WTC11 (cell line): ENCODE data around the gene GID8. TPM values are rescaled to one million over a fixed set of nuclear protein-coding genes. Genes with fewer than 3 reads are reported as not detected.
A peak's percentile ranks its signal among the peaks of the same experiment; 100 is the strongest.

Experiments used
- ATAC-seq: fragments of 200-7000 bp; cut with Tn5 transposase; 2 replicates; pipeline ENCODE4 v1.10.0; 2021; ENCODE audit warnings: mild to moderate bottlenecking, moderate library complexity
- CTCF ChIA-PET: fragments of 300-600 bp; sonication (Branson Sonifier 250); formaldehyde crosslinking; loops from one replicate; lab custom pipeline; 2021; ENCODE audit warnings: antibody characterized with exemption; lab: Charles Lee
- POLR2A ChIA-PET: fragments of 350-600 bp; sonication (Branson Sonifier 250); formaldehyde crosslinking; loops from one replicate; lab custom pipeline; 2021; ENCODE audit warnings: antibody characterized with exemption; lab: Charles Lee
- DNase-seq: peaks from one replicate; pipeline ENCODE4 v3.0.0; 2021; ENCODE audit warnings: low spot score
- H3K27ac Mint-ChIP-seq: 2 replicates; pipeline ENCODE4 v1.8.0; 2021; ENCODE audit warnings: mixed read lengths
- H3K27me3 Mint-ChIP-seq: 2 replicates; pipeline ENCODE4 v1.8.0; 2021; ENCODE audit warnings: low read depth, mild to moderate bottlenecking, moderate library complexity, mixed read lengths
- H3K36me3 Mint-ChIP-seq: 2 replicates; pipeline ENCODE4 v1.8.0; 2021; ENCODE audit warnings: mixed read lengths
- H3K4me1 Mint-ChIP-seq: 2 replicates; pipeline ENCODE4 v1.8.0; 2022; ENCODE audit warnings: mixed read lengths
- H3K4me3 Mint-ChIP-seq: 2 replicates; pipeline ENCODE4 v1.8.0; 2021; ENCODE audit warnings: mild to moderate bottlenecking, moderate library complexity, mixed read lengths
- H3K9me3 Mint-ChIP-seq: 2 replicates; pipeline ENCODE4 v1.8.0; 2021; ENCODE audit warnings: mixed read lengths
- AFF4 ChIP-seq: sonication (generic); formaldehyde crosslinking; IDR thresholded peaks from 2 replicates; pipeline ENCODE4 v1.8.1; 2023; ENCODE audit warnings: mild to moderate bottlenecking, missing genetic modification reagents, borderline replicate concordance
- GRHL2 ChIP-seq: fragments of 250-450 bp; sonication (Bioruptor Pico); IDR thresholded peaks from 2 replicates; pipeline ENCODE4 v1.8.0; 2022; ENCODE audit warnings: mild to moderate bottlenecking, moderate library complexity; ENCODE audit not compliant: insufficient replicate concordance, severe bottlenecking
- GTF2I ChIP-seq: fragments of 250-450 bp; sonication (Bioruptor Pico); conservative IDR thresholded peaks from 2 replicates; pipeline ENCODE4 v1.4.0; 2021; ENCODE audit warnings: mild to moderate bottlenecking
- HMGA2 ChIP-seq: fragments of 250-450 bp; sonication (Bioruptor Pico); IDR thresholded peaks from 2 replicates; pipeline ENCODE4 v1.4.0; 2021; ENCODE audit warnings: mild to moderate bottlenecking, moderate library complexity
- NFE2L1 ChIP-seq: sonication (generic); formaldehyde crosslinking; IDR thresholded peaks from 2 replicates; pipeline ENCODE4 v1.8.1; 2023; ENCODE audit warnings: missing genetic modification reagents
- NR1H2 ChIP-seq: sonication (generic); formaldehyde crosslinking; IDR thresholded peaks from 2 replicates; pipeline ENCODE4 v1.9.0; 2021; ENCODE audit warnings: mild to moderate bottlenecking, moderate library complexity, missing genetic modification reagents
- SOX15 ChIP-seq: fragments of 250-450 bp; sonication (Bioruptor Pico); IDR thresholded peaks from 2 replicates; pipeline ENCODE4 v1.9.0; 2021; ENCODE audit warnings: mild to moderate bottlenecking
- SP1 ChIP-seq: sonication (generic); formaldehyde crosslinking; conservative IDR thresholded peaks from 2 replicates; pipeline ENCODE4 v1.8.1; 2022; ENCODE audit warnings: missing genetic modification reagents
- TP53 ChIP-seq: sonication (generic); formaldehyde crosslinking; IDR thresholded peaks from 2 replicates; pipeline ENCODE4 v1.8.1; 2023; ENCODE audit warnings: mild to moderate bottlenecking, missing genetic modification reagents
- ZNF317 ChIP-seq: sonication (generic); formaldehyde crosslinking; IDR thresholded peaks from 2 replicates; pipeline ENCODE4 v1.8.1; 2023; ENCODE audit warnings: low read depth, mild to moderate bottlenecking, moderate library complexity, missing genetic modification reagents, borderline replicate concordance
- ZNF416 ChIP-seq: fragments of 250-450 bp; sonication (Bioruptor Pico); IDR thresholded peaks from 2 replicates; pipeline ENCODE4 v1.9.0; 2021; ENCODE audit warnings: mild to moderate bottlenecking, inconsistent platforms
- ZNF423 ChIP-seq: fragments of 250-450 bp; sonication (Bioruptor Pico); IDR thresholded peaks from 2 replicates; pipeline ENCODE4 v2.1.2; 2022; ENCODE audit warnings: mild to moderate bottlenecking, moderate library complexity
- ZNF532 ChIP-seq: fragments of 250-450 bp; sonication (Bioruptor Pico); IDR thresholded peaks from 2 replicates; pipeline ENCODE4 v1.9.0; 2021; ENCODE audit warnings: mild to moderate bottlenecking, borderline replicate concordance
- ZNF671 ChIP-seq: fragments of 250-450 bp; sonication (Bioruptor Pico); IDR thresholded peaks from 2 replicates; pipeline ENCODE4 v1.8.0; 2021; ENCODE audit warnings: mild to moderate bottlenecking
- total RNA-seq: library from RNA; stranded (reverse); gene quantifications from 3 replicates; pipeline ENCODE4 v1.2.3, GENCODE V29; 2021
- TF ChIP-seq, protein P1 (sequence below): sonication (generic); formaldehyde crosslinking; IDR thresholded peaks from 2 replicates; pipeline ENCODE4 v1.8.1; 2023; ENCODE audit warnings: mild to moderate bottlenecking, missing genetic modification reagents
- TF ChIP-seq, protein P2 (sequence below): sonication (generic); formaldehyde crosslinking; IDR thresholded peaks from 2 replicates; pipeline ENCODE4 v1.8.1; 2022; ENCODE audit warnings: low read depth, missing genetic modification reagents, borderline replicate concordance

Gene GID8
- total RNA-seq, 1 experiment from 2014 or later, result 70.2 TPM

- no peak for DNase-seq
- H3K36me3 Mint-ChIP-seq, result peaks cover 10% of the 10 kb centered on the region
- no peaks in the 10 kb centered on the region for H3K9me3 Mint-ChIP-seq
- H3K4me3 Mint-ChIP-seq, result no peak overlapping the region
- no peak for ATAC-seq
- no peak for TF ChIP-seq HMGA2 (CRISPR knock-in tag)
- no peak for TF ChIP-seq AFF4 (CRISPR knock-in tag)
- no peak for TF ChIP-seq GRHL2 (CRISPR knock-in tag)
- TF ChIP-seq TP53 (CRISPR knock-in tag), result no peak
- no peak for TF ChIP-seq ZNF416 (CRISPR knock-in tag)
- no peak for TF ChIP-seq GTF2I (CRISPR knock-in tag)
- no peak for TF ChIP-seq SOX15 (CRISPR knock-in tag)
- TF ChIP-seq NR1H2 (CRISPR knock-in tag), result no peak
- TF ChIP-seq NFE2L1 (CRISPR knock-in tag), result no peak
- no peak for TF ChIP-seq ZNF423 (CRISPR knock-in tag)
- TF ChIP-seq, protein P1, sequence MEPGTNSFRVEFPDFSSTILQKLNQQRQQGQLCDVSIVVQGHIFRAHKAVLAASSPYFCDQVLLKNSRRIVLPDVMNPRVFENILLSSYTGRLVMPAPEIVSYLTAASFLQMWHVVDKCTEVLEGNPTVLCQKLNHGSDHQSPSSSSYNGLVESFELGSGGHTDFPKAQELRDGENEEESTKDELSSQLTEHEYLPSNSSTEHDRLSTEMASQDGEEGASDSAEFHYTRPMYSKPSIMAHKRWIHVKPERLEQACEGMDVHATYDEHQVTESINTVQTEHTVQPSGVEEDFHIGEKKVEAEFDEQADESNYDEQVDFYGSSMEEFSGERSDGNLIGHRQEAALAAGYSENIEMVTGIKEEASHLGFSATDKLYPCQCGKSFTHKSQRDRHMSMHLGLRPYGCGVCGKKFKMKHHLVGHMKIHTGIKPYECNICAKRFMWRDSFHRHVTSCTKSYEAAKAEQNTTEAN (CRISPR knock-in tag), result no peak
- H3K4me1 Mint-ChIP-seq, result peaks cover 36% of the 10 kb centered on the region
- ChIA-PET CTCF (interaction anchor here (1.6 to 3.6 kb wide), 6 partner anchors 8 to 74 kb away, joined by 4 to 16 read pairs (median 9); partner anchors contain the start of gene BHLHE23), POLR2A (interaction anchor here (1.0 to 5.0 kb wide), 3 partner anchors 10 to 58 kb away, joined by 3 to 53 read pairs (median 3); partner anchors contain the start of gene DIDO1)
- no peaks in the 10 kb centered on the region for H3K27me3 Mint-ChIP-seq
- no peak overlapping the region for H3K27ac Mint-ChIP-seq
Measured at GRCh38 chr20:62935968-62936585, 1.9 kb upstream of the GID8 start.

- Mint-ChIP-seq H3K36me3 (peaks cover 22% of the 10 kb centered on the region), H3K4me3 (no peak overlapping the region), H3K27me3 (no peaks in the 10 kb centered on the region), H3K9me3 (no peaks in the 10 kb centered on the region), H3K27ac (peak overlapping the region; percentile 97), H3K4me1 (peaks cover 24% of the 10 kb centered on the region)
- ATAC-seq, result peak; percentile 87
- DNase-seq, result peak; percentile 97
- ChIA-PET CTCF (interaction anchor here (1.0 to 2.8 kb wide), 7 partner anchors 10 to 122 kb away, joined by 3 to 16 read pairs (median 4); no protein-coding TSS in a partner anchor), POLR2A (interaction anchor here (0.7 to 5.0 kb wide), 10 partner anchors 10 to 99 kb away, joined by 3 to 53 read pairs (median 3); partner anchors contain the start of genes DIDO1 and TCFL5)
- TF ChIP-seq AFF4 (CRISPR knock-in tag) (peak; percentile 81; the same call in 1 of the 2 replicates), NR1H2 (CRISPR knock-in tag) (no peak), ZNF671 (CRISPR knock-in tag) (no peak), ZNF532 (CRISPR knock-in tag) (no peak), ZNF317 (CRISPR knock-in tag) (no peak), SP1 (CRISPR knock-in tag) (peak; percentile 71; the same call in 1 of the 2 replicates)
- TF ChIP-seq, protein P2, sequence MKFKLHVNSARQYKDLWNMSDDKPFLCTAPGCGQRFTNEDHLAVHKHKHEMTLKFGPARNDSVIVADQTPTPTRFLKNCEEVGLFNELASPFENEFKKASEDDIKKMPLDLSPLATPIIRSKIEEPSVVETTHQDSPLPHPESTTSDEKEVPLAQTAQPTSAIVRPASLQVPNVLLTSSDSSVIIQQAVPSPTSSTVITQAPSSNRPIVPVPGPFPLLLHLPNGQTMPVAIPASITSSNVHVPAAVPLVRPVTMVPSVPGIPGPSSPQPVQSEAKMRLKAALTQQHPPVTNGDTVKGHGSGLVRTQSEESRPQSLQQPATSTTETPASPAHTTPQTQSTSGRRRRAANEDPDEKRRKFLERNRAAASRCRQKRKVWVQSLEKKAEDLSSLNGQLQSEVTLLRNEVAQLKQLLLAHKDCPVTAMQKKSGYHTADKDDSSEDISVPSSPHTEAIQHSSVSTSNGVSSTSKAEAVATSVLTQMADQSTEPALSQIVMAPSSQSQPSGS (CRISPR knock-in tag), result peak; percentile 61; the same call in 1 of the 2 replicates
Measured at GRCh38 chr20:62937268-62938104, 461 bp upstream of the GID8 start.
